SK-N-MC (cell line): ENCODE data around the gene GGN.

Source experiments
- EZH2 ChIP-seq: fragments of 200-600 bp; sonication (generic); IDR thresholded peaks from one replicate; pipeline ENCODE4 v1.6.1; 2017; ENCODE audit warnings: antibody characterized with exemption
- POLR2AphosphoS5 ChIP-seq: IDR thresholded peaks from 2 replicates; pipeline ENCODE4 v1.6.1; 2012; ENCODE audit warnings: mild to moderate bottlenecking, low read depth, low read length, borderline replicate concordance

GRCh38 chr19:38375748-38376147 is 12.1 kb downstream of the GGN start:
- no peak for TF ChIP-seq POLR2AphosphoS5
- TF ChIP-seq EZH2: no peak
